Measurements from ENCODE around the gene PIK3C2A.

DNA sequence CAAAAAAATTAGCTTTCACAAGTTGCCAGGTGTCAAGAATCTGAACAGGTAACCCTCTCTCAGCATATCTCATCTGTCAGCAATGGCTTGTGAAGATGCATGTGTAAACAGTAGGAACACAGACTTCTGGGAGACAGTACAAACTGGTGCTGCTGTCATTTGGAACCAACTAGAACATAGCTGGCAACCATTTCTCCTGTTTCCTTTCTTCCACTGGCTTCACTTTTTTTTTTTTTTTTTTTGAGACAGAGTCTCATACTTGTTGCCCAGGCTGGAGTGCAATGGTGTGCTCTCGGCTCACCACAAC lies 2.1 kb upstream of the PIK3C2A start:
- TF ChIP-seq CTCF (IDR thresholded peaks at IDR 0.05; ENCODE audit: extremely low read depth in 1 of 2, insufficient read depth in 1 of 2, low read depth in 1 of 2, low read length in 2 of 2) (no peak), POLR2A (IDR thresholded peaks at IDR 0.05; ENCODE audit: low read depth, low read length) (no peak), POLR2AphosphoS5 (IDR thresholded peaks at IDR 0.05; ENCODE audit: insufficient read depth, low read depth, low read length) (no peak), EZH2 (IDR thresholded peaks at IDR 0.05; ENCODE audit: borderline replicate concordance, low read depth, low read length, severe bottlenecking) (no peak), JUN (IDR thresholded peaks at IDR 0.05; ENCODE audit: borderline replicate concordance, insufficient read depth, insufficient read length, low read depth) (no peak)
